ENCODE measurements around the gene ADAMTS20. TPM values are rescaled to one million over a fixed set of nuclear protein-coding genes. Genes with fewer than 3 reads are reported as not detected.
"Not testable (repeated sequence)": the region's sequence is repeated elsewhere in the genome, so short reads cannot be mapped to it uniquely, and the experiment has no call there.

The ADAMTS20 gene
- total RNA-seq, 1 donor from 2014 or later, result not detected

DNA sequence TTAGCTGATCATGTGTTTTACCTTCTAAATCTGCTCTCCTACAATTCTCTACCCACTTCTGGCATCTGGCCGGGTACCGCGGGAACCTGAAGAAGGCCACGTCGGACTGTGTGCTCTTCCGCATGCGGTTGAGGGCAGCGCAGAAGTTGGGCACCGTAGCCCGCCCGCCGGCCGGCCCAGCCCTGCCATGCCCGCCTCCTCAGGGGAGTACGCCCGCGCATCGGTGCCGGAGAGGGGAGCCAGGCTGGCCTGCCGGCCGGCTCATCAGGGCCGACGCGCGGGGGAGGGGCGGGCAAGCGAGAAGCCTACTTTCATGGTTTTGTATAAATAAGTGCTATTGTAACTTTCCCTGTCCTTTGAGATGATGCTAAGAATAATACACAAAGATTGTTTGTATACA is 19.9 kb upstream of the ADAMTS20 start:
- FAIRE-seq (no peak), DNase-seq (ENCODE audit: low read depth) (no peak)
- Histone ChIP-seq H3K36me3 (ENCODE audit: control insufficient read depth, insufficient read depth, low read length) (no peaks in the 10 kb centered on the region), H3K27me3 (ENCODE audit: control insufficient read depth, insufficient read depth, low read length) (no peaks in the 10 kb centered on the region), H3K4me3 (ENCODE audit: low read depth, low read length) (no peak overlapping the region)
- TF ChIP-seq, protein P1, sequence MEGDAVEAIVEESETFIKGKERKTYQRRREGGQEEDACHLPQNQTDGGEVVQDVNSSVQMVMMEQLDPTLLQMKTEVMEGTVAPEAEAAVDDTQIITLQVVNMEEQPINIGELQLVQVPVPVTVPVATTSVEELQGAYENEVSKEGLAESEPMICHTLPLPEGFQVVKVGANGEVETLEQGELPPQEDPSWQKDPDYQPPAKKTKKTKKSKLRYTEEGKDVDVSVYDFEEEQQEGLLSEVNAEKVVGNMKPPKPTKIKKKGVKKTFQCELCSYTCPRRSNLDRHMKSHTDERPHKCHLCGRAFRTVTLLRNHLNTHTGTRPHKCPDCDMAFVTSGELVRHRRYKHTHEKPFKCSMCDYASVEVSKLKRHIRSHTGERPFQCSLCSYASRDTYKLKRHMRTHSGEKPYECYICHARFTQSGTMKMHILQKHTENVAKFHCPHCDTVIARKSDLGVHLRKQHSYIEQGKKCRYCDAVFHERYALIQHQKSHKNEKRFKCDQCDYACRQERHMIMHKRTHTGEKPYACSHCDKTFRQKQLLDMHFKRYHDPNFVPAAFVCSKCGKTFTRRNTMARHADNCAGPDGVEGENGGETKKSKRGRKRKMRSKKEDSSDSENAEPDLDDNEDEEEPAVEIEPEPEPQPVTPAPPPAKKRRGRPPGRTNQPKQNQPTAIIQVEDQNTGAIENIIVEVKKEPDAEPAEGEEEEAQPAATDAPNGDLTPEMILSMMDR (IDR thresholded peaks at IDR 0.05; ENCODE audit: insufficient read depth, low read length, severe bottlenecking), result no peak

- H3K36me3 ChIP-seq (ENCODE audit: control insufficient read depth, insufficient read depth, low read length), result no peaks in the 10 kb centered on the region
- no peak for FAIRE-seq
- TF ChIP-seq, protein P1 (IDR thresholded peaks at IDR 0.05; ENCODE audit: insufficient read depth, low read length, severe bottlenecking), result no peak
- no peak for DNase-seq (ENCODE audit: low read depth)
- no peak overlapping the region for H3K4me3 ChIP-seq (ENCODE audit: low read depth, low read length)
- H3K27me3 ChIP-seq (ENCODE audit: control insufficient read depth, insufficient read depth, low read length), result peaks cover 13% of the 10 kb centered on the region
Measured at GRCh38 chr12:43556057-43556456, 4.1 kb upstream of the ADAMTS20 start.

- H3K27me3 ChIP-seq (ENCODE audit: control insufficient read depth, insufficient read depth, low read length), result peaks cover 19% of the 10 kb centered on the region
- no peak overlapping the region for H3K4me3 ChIP-seq (ENCODE audit: low read depth, low read length)
- no peak for DNase-seq (ENCODE audit: low read depth)
- FAIRE-seq, result peak; percentile 28
- TF ChIP-seq, protein P1 (IDR thresholded peaks at IDR 0.05; ENCODE audit: insufficient read depth, low read length, severe bottlenecking), result no peak
- H3K36me3 ChIP-seq (ENCODE audit: control insufficient read depth, insufficient read depth, low read length), result no peaks in the 10 kb centered on the region
Measured at GRCh38 chr12:43551279-43551970, 578 bp downstream of the ADAMTS20 start.

GRCh38 chr12:43550831-43551271 is 1.2 kb downstream of the ADAMTS20 start:
- no peak for FAIRE-seq
- TF ChIP-seq, protein P1 (IDR thresholded peaks at IDR 0.05; ENCODE audit: insufficient read depth, low read length, severe bottlenecking), result no peak
- no peak for DNase-seq (ENCODE audit: low read depth)
- Histone ChIP-seq H3K4me3 (ENCODE audit: low read depth, low read length) (no peak overlapping the region), H3K27me3 (ENCODE audit: control insufficient read depth, insufficient read depth, low read length) (peaks cover 19% of the 10 kb centered on the region), H3K36me3 (ENCODE audit: control insufficient read depth, insufficient read depth, low read length) (no peaks in the 10 kb centered on the region)

GRCh38 chr12:43544703-43545102 is 7.3 kb downstream of the ADAMTS20 start:
- TF ChIP-seq, protein P1 (IDR thresholded peaks at IDR 0.05; ENCODE audit: insufficient read depth, low read length, severe bottlenecking), result no peak
- no peaks in the 10 kb centered on the region for H3K27me3 ChIP-seq (ENCODE audit: control insufficient read depth, insufficient read depth, low read length)
- H3K4me3 ChIP-seq (ENCODE audit: low read depth, low read length), result no peak overlapping the region
- FAIRE-seq, result no peak
- no peak for DNase-seq (ENCODE audit: low read depth)
- H3K36me3 ChIP-seq (ENCODE audit: control insufficient read depth, insufficient read depth, low read length), result no peaks in the 10 kb centered on the region

DNA sequence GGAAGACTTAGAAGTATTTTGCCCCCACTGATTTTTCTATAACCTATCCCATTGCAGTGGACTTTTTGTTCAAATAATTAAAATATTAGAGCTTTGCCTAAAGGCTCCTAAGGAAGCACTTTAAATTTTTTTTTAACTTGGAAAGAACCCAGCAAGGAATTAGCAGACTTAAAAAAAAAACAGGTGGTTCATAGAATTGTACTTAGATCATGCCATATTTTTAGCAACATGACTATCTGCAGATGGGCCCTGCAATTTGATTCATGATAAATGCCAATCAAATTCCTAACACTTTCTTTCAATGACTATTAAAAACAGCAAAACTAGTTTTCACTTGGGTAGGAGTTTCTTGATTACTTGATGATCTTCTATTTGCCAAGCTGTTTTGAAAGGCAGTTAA is 11.5 kb downstream of the ADAMTS20 start:
- Histone ChIP-seq H3K36me3 (ENCODE audit: control insufficient read depth, insufficient read depth, low read length) (no peaks in the 10 kb centered on the region), H3K27me3 (ENCODE audit: control insufficient read depth, insufficient read depth, low read length) (no peaks in the 10 kb centered on the region), H3K4me3 (ENCODE audit: low read depth, low read length) (no peak overlapping the region)
- FAIRE-seq (no peak), DNase-seq (ENCODE audit: low read depth) (peak; percentile 66)
- TF ChIP-seq, protein P1 (IDR thresholded peaks at IDR 0.05; ENCODE audit: insufficient read depth, low read length, severe bottlenecking), result no peak

GRCh38 chr12:43537675-43538074 is 14.3 kb downstream of the ADAMTS20 start:
- not testable (repeated sequence) for H3K4me3 ChIP-seq (ENCODE audit: low read depth, low read length); H3K36me3 ChIP-seq (ENCODE audit: control insufficient read depth, insufficient read depth, low read length); H3K27me3 ChIP-seq (ENCODE audit: control insufficient read depth, insufficient read depth, low read length); DNase-seq (ENCODE audit: low read depth); FAIRE-seq
